GM18951 (cell line): Measurements from ENCODE around the gene ARHGAP19.

Source experiments
- POLR2A ChIP-seq: IDR thresholded peaks from 4 replicates; pipeline ENCODE4 v1.6.1; 2011; ENCODE audit warnings: mild to moderate bottlenecking; ENCODE audit not compliant: insufficient read length, insufficient read depth; ENCODE audit errors: extremely low read depth
- in situ Hi-C: fragments of 300-500 bp; cut with MboI; formaldehyde crosslinking; loops from one replicate; pipeline ENCODE4 v1.12.0; 2022; ENCODE audit warnings: low sequenced_read_pairs, mixed read lengths, inconsistent platforms; ENCODE audit not compliant: unreplicated experiment

ARHGAP19 gene

DNA sequence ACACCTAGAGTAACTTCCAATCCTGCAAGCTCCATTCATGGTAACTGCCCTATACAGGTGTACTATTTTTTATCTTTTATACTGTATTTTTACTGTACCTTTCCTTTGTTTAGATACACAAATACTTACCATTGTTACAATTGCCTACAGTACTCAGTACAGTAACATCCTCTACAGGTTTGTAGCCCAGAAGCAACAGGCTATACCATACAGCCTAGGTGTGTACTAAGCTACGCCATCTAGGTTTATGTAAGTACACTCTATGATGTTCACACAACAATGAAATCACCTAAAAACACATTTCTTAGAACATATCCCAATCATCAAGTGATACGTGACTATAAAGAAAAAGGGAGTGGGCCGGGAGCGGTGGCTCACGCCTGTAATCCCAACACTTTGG, 53.6 kb downstream of the ARHGAP19 start:
- in situ Hi-C loops: no loop called here
- TF ChIP-seq POLR2A: no peak

DNA sequence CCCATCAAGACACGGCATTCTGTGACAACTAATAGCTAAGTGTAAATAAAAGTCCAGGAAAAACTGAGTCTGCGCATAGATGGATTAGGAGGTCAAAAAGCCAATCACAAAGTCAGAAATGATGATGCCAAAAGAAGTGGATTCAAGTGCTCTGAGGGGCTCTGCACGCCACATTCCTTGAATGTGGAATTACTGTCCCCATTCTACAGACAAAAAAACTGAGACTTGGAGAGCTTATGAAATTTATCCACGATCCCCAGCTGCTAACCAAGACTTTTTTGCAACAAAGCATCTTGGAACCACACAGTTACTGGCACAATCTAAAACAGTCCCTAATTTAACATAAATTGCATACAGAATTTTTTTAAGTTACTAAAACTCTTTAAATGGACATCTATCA, 57.1 kb downstream of the ARHGAP19 start:
- in situ Hi-C loops: no loop called here
- TF ChIP-seq POLR2A: no peak

DNA sequence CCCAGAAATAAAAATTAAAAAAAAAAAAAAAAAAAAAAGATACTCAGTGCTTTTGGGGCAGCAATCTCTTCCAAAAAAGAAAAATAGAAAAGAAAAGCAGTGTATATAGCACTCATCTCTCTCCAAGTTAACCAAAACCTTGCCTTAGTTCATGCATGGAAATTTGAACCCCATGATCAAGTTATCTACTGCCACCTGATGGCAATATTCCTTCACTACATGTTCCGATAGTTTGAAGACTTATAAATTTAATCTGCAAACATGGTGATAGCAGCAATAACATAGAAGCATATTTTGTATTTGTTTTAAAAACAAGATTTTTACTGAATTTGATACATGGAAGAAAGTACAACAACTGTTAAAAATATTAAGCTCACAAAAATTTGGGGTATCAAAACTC, 58.0 kb downstream of the ARHGAP19 start:
- TF ChIP-seq POLR2A: no peak
- in situ Hi-C loops: no loop called here

DNA sequence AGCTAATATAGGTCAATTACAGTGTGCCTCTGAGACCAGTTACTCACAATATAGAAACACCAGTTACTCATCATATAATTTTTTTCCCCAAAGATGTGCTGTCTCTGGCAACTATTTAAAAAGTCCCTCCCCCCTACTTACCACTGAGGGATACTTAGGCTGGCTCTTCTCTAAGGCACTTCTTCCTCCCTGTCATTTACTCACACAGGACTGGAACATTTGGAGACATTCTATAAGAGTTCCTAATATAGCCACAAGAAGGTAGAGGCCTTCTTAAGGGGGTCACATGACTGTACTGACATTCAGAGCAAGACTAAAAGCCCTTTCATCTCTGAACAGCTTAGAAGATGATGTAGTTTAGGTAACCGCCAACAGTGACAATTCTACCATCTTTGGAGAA, 62.3 kb downstream of the ARHGAP19 start:
- in situ Hi-C loops: no loop called here
- no peak for TF ChIP-seq POLR2A

DNA sequence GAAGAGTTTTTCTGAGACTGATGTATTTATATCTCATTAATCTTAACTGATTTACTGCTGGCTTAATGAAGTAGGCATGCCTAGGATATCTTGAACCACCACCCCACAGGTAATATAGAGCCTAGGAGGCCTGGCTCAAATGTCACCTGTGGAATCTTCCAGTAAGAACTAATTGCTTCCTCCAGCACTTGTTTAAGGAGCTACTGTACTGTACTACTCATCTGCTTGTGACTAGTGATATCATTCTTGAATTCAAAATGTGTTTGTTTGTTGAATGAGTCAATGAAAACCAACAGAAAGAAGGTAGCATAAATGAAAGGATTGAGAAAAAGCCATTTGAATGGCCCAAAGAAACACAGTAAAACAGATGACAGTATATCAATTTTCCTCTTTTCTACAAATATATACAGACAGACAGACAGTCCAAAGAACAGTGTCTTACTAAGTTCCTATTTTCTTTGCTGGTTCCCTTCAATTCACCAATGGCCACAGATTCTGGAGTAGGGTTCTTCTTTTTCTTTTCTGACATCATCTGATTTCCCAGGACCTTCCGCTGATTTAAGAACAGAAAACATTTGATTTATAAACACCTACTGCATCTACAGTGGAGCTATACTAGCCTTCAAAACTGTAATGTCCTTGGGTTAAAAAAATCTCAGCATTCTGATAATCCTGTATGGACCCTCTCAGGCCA, 63.0 kb downstream of the ARHGAP19 start:
- no peak for TF ChIP-seq POLR2A
- in situ Hi-C loops: no loop called here

DNA sequence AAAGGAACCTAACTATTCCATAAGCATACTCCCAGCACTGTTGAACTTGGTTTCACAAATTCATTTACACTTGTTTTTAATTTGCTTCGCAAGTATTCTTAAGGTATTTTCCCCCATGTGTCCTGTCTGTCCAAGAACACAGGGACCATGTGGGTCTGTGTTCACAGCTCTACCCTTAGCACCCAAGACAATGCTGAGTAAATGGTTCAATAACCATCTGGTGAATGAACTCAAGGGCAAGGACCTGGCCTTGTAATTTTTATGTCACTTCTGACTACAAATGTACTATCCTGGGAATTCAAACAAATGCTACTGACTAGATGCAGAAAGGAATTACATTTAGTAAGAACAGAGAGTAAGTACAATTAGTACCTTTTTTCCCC, 63.7 kb downstream of the ARHGAP19 start:
- no peak for TF ChIP-seq POLR2A
- in situ Hi-C loops: no loop called here

DNA sequence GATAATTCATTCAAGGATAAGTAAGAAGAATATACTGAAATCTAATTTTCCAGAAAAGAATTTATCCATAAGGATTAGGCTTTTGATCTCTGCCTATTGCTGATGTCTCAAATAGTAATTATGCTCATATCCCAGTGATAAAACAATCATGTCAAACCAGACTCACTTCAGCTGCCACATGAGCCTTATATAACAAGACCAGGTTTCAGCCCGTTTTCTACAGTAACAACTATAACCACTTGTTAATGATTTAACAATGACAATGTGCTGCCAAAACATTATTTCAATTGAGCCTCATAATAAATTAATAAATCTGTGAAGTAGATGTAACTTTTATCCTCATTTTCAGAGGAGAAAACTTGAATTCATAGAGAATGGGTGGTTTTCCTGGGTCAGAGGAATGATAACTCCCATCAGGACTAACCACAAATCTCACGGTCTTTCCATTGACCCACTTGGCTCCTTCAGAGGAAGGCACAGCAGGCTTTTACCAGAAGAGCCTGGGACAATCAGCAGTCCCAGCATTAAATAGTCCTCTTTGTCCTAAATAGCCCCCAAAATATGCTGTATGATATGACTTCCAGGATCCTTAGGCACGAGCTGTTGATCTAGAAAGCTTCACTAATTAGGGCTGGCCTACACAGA, 64.2 kb downstream of the ARHGAP19 start:
- in situ Hi-C loops: no loop called here
- no peak for TF ChIP-seq POLR2A

DNA sequence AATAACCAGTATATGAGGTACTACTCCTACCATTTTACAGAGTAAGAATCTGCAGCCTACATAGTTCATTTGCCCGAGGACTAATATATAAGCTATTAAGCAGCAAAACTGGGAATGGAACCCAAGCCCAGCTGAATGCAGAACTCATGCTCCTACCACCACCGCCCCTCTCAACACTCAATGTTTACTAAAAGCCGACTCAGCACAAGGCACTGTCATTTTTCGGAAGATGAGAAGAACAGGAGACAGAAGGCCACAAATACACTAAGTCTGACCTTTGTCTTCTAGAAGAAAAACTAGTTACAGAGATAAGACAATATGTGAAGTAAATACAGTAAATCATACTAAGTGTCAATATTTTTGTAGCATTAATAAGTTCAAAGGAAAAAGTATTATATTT, 66.0 kb downstream of the ARHGAP19 start:
- TF ChIP-seq POLR2A: no peak
- in situ Hi-C loops: no loop called here

DNA sequence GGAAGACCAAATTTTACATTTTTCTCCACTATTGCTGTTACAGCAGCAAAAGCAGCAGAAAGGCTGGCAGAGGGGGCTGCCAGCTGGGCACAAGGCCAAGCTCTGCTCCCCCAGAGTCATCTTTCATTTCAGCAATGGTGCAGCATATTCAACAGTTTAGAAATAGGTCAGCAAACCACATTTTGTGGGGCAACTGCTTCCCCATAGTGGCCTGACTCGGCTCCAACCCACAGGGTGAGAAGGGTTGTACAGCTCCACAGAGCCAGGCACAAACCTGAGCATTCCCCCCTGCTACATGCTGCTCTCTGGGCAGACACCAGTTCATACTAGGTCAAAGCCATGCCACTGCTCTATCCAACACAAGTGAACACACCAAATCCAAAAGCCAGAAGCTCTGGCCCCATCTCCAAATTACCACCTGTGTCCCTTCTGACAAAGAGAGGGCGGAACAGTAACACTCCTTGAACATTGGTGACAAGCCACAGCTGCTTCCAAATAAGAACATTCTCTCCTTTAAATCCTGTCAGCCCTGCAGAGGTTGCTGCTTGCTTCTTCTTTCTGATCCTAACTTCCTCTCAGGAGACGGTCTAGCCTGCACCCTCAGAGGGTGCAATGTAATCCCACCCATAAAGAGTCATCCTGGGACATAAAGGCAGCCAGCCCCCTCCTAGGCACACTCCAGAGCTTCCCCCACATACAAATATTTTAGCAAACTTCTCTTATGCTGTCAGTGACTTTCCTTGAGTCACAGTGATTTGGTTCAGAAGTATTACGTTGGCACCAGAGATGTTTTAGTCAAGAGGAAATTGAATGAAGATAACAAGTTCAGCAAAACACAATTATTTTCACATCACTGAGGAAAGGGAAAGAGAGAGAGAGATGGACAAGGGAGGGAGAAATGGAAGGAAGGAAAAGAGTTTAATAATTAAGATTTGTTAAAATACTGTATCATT, 67.7 kb downstream of the ARHGAP19 start:
- in situ Hi-C loops: no loop called here
- no peak for TF ChIP-seq POLR2A

DNA sequence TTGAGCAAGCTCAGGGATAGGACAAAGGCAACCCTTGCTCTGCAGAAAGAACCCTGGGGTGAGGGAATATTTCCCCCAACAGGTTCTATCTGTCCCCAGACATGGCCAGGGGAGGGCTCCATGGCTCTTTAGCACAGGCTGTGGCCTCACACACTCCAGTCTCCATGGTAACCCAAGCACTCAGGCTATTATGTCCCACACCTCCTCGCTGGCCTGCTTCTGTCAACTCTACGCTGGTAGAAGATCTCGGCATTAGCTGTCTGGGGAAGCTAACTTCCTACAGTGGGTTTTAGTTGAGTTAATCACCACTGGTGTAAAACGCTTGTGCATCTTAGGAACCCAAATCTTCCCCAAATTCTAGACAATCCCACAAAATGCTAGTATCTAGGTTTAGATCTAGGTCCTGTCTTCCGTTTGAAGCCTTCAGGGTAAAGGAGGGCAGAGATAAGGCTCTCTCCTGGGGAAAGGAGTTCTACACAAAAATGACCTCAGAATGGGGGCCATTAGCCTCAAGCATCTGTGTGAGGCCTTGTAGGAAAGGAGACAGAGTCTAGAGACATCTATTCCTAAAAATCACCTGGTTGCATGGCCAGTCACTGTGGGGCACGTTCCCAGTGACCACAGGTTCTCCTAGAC, 70.0 kb downstream of the ARHGAP19 start:
- in situ Hi-C loops: no loop called here
- TF ChIP-seq POLR2A: no peak

DNA sequence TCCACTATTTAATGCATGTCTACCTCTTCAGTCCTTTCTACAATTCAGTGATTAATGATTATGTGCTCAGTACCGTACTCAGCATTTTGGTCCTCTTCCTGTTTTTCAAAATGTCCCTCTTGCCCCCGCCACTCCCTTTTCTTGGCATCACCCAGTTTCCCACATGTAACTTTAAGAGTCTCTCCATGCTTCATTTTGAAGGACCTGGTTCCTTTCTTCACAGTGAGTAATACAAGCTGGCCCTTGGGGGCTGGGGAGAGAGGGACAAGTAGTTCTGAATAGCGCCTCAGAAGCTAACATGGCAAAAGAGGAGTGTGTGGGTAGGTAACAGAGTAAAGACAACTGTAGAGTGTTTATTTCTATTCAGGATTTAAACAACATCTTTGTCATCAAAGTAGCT, 72.1 kb downstream of the ARHGAP19 start:
- in situ Hi-C loops: no loop called here

DNA sequence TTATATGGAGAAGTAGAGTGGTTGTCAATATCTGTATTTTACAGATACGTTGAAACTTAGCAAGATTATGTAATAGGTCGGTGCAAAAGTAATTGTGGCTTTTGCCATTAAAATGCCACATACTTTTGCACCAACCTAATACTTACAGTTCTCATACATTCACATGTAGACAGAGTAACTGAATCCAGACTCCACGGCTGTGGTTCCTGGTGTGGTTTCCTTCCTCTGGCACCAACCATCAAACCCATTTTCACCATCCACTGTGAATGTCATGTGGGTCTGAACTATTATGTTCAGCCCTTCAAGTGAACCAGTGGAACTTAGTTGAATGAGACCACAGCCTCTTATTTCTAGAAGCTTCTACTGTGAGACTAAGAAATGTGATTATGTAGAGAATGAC, 75.1 kb downstream of the ARHGAP19 start:
- TF ChIP-seq POLR2A: no peak
- in situ Hi-C loops: loop anchor here (10.0 kb wide), 1 partner anchor 142 kb away; no protein-coding TSS in a partner anchor

More for the DNA sequence above, 72.1 kb downstream of the ARHGAP19 start:
- TF ChIP-seq POLR2A: no peak

DNA sequence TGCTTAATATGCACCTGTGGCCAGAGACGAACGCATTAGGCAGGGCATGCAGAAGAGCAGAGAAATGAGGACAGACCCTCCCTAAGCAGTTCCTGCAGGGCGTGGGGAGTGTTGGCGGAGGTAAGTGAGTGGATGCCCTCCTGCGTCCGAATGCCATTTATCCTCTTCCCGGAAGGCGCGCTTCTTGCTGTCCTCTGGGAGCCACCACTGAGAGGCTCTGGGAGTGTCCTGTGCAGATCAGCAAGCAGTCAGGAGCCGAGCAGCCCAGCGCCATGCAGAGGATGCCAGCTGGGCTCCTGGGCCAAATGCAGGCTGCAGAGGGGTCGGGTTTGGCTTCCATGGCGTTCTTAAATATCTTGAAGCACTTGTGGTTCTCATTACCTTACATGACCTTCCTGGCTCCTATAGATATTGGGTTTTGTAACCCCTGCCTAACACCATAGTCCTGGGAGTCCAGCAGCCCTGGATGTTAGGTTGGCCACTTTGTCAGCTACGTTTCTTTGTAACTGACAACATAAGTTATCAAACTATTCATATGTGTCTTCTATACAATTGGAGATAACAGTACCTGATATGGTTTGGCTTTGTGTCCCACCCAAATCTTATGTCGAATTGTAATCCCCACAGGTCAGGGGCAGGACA, 76.7 kb downstream of the ARHGAP19 start:
- no peak for TF ChIP-seq POLR2A
- in situ Hi-C loops: loop anchor here (10.0 kb wide), 1 partner anchor 141 kb away; no protein-coding TSS in a partner anchor

DNA sequence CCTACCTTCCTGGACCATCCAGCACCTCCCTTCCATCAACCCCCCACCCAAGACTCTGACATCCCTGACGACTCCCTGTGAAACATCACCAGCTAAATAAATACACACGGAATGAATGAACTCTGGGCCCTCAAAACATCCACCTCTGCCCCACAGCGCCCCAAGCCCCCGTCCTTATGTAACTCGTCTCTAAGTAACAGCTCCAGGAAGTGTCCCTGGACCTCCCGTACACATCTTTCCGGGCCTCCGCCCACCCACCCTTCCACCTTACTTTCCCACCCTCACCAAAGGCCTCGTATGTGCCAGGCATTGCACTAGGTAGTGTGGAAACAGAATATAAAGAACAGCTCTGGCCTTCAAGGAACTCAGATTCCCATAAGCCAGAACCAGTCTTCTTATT, 79.0 kb downstream of the ARHGAP19 start:
- no peak for TF ChIP-seq POLR2A
- in situ Hi-C loops: loop anchor here (10.0 kb wide), 1 partner anchor 139 kb away; no protein-coding TSS in a partner anchor
